Heart right ventricle (tissue), 16 donors: ENCODE results near the gene MCFD2. TPM values are rescaled to one million over a fixed set of nuclear protein-coding genes. Genes with fewer than 3 reads are reported as not detected.

ENCODE experiments used
- ATAC-seq, 8 donors: fragments of 200-7000 bp; cut with Tn5 transposase; one replicate each; pipeline ENCODE4 v1.9.1; 2020; ENCODE audit warnings: mild to moderate bottlenecking in 8 of 8, moderate library complexity in 8 of 8, moderate number of reproducible peaks in 1 of 8
- DNase-seq, 2 donors: peaks; one replicate each; pipeline ENCODE4 v3.0.0-alpha.2; 2020
- H3K27ac ChIP-seq, 10 donors: fragments of 200-600 bp; sonication (generic) in 2 of 10; one replicate each; pipeline versions ENCODE4 v1.5.0 to v1.8.0; 2020 to 2022; ENCODE audit warnings: mild to moderate bottlenecking in 3 of 10
- H3K27me3 ChIP-seq, 7 donors: fragments of 200-600 bp; one replicate each; pipeline ENCODE4 v1.8.0; 2021 to 2022; ENCODE audit warnings: mild to moderate bottlenecking in 2 of 7
- H3K36me3 ChIP-seq, 9 donors: fragments of 200-600 bp; sonication (generic) in 1 of 9; one replicate each; pipeline versions ENCODE4 v1.5.0 to v1.8.0; 2020 to 2022; ENCODE audit warnings: mild to moderate bottlenecking in 2 of 9
- H3K4me1 ChIP-seq, 9 donors: fragments of 200-600 bp; sonication (generic) in 1 of 9; one replicate each; pipeline versions ENCODE4 v1.5.0 to v1.8.0; 2020 to 2022; ENCODE audit warnings: mild to moderate bottlenecking in 4 of 9
- H3K4me3 ChIP-seq, 10 donors: fragments of 200-600 bp; sonication (generic) in 2 of 10; one replicate each; pipeline versions ENCODE4 v1.5.0 to v1.8.0; 2020 to 2022; ENCODE audit warnings: mild to moderate bottlenecking in 7 of 10, moderate library complexity in 2 of 10
- H3K9me3 ChIP-seq, 11 donors: fragments of 200-600 bp in 10 of 11; sonication (generic) in 2 of 11; one replicate each; pipeline versions ENCODE4 v1.5.0 to v1.8.0; 2013 to 2022; ENCODE audit warnings: mild to moderate bottlenecking in 2 of 11, control low read depth in 1 of 11, moderate library complexity in 1 of 11
- WGBS, 2 donors: extraction: QIAGEN DNeasy Blood & Tissue Kit; methylation state at CpG; one replicate each; pipeline ENCODE4 v1.1.7; 2013; ENCODE audit warnings: inconsistent platforms in 1 of 2; 5-methylcytosine and 5-hydroxymethylcytosine counted together
- intact Hi-C, 10 donors: fragments of 100-400 bp; cut with DNase I; formaldehyde crosslinking; loops; one replicate each; pipeline versions ENCODE4 v1.11.1 to v1.14.2; 2022
- polyA plus RNA-seq, 2 donors: library from polyadenylated mRNA; stranded (reverse); fragments of 200-250 nt; gene quantifications; one replicate each; pipeline ENCODE4 v1.2.3, GENCODE V29; 2013
- total RNA-seq, 10 donors: library from RNA; stranded (reverse); fragmentation: NEBNext Ultra II Directional in 3 of 10; extraction: Animal tissue kit (Norgen Biotek cat#: 25700) in 3 of 10; gene quantifications; one replicate each; pipeline versions ENCODE4 v1.2.1 to v1.2.4, GENCODE V29; 2021 to 2023
- TF ChIP-seq, protein P1 (sequence below), 9 donors: fragments of 200-600 bp; sonication (generic) in 2 of 9; IDR thresholded peaks; one replicate each; pipeline versions ENCODE4 v1.5.0 to v1.8.0; 2021 to 2022; ENCODE audit warnings: antibody characterized with exemption in 9 of 9, mild to moderate bottlenecking in 5 of 9, moderate library complexity in 1 of 9
- donor health status: Arrhythmogenic right ventricular cardiomyopathy.
- donor health status: ischemic (EF 13 %, LVEDD 7.1; RV severe dilation, severe dysfunction).
- donor health status: healthy with polysubstance abuse.
- donor health status: DM: no; HTN: yes; CAD: no.
- donor health status: DM: no; HTN: no; CAD: no.
- donor health status: ischemic (EF 25% LVEDD 6.9; RV normal size, moderate dysfunction).
- donor health status: ischemic (EF 25% LVEDD 5.7; RV mildly dilated, moderate dysfunction).
- donor health status: healthy.
- donor health status: DM: yes; HTN: yes; CAD: no.
- donor health status: Ischemic cardiomyopathy.
- donor health status: ischemic (EF 35%, LVEDD 5.7; RV mildly dilated, moderate dysfunction).
- donor health status: nonischemic (EF 11% LVEDD 7.7; RV severe dilation, severe dysfunction).
- donor health status: DM: yes; HTN: yes; CAD: no.
- donor health status: PGD.
- donor health status: ischemic (EF 29% LVEDD 5.4; RV normal size, mild dysfunction).
- donor health status: nonischemic (EF 23%, LVEDD 6.1; RV moderate dilation, normal function).

The MCFD2 gene
- total and polyA plus RNA-seq, 12 donors: 13.2 to 88.4 (median 53.2) TPM

DNA sequence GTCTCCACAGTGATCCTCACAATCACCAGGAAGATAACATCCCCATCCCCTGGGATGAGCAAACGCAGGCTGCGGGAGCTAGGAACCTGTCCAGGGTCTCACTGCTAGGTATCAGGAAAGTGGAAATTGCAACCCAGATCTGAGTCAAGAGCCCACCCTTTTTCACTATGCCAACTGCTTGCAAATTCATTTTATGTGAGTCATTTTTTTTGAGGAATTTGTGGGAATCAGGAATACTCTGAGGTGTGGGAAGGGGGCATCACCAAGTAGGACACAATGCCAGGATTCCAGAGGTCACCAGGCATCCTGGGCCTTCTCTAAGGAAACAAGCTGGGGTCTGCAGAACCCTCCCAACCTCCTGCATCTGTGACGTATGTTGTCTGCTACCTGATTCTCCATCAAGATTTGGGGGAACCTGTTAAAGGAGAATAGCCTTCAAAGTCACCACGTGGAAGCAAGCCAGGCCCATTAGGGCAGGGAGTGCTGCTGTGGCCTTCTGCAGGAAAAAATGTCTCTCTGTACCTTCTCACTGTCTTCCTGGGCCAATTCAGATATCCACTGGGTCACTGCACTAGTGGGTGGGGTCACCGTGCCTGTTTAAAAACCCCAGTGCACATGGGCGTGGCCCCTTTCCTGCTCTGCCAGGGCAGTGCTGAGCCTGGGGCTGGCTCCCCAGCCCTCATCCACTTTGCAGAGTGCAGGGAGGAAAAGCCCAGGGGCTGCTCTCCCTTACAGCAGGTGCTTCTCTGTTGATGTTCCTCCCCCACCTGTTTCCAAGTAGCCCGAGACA is 50.2 kb downstream of the MCFD2 start:
- WGBS, 2 donors: 81 to 82% methylated on average over 7 of the region's 7 CpGs
- TF ChIP-seq, protein P1, sequence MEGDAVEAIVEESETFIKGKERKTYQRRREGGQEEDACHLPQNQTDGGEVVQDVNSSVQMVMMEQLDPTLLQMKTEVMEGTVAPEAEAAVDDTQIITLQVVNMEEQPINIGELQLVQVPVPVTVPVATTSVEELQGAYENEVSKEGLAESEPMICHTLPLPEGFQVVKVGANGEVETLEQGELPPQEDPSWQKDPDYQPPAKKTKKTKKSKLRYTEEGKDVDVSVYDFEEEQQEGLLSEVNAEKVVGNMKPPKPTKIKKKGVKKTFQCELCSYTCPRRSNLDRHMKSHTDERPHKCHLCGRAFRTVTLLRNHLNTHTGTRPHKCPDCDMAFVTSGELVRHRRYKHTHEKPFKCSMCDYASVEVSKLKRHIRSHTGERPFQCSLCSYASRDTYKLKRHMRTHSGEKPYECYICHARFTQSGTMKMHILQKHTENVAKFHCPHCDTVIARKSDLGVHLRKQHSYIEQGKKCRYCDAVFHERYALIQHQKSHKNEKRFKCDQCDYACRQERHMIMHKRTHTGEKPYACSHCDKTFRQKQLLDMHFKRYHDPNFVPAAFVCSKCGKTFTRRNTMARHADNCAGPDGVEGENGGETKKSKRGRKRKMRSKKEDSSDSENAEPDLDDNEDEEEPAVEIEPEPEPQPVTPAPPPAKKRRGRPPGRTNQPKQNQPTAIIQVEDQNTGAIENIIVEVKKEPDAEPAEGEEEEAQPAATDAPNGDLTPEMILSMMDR (IDR thresholded peaks at IDR 0.05): no peak
- no peaks in the 10 kb centered on the region for H3K27me3 ChIP-seq
- peaks cover 0 to 17% (median 7%) of the 10 kb centered on the region in 11 donors for H3K9me3 ChIP-seq
- no peaks in the 10 kb centered on the region for H3K36me3 ChIP-seq
- intact Hi-C loops: no loop called here
- ATAC-seq (no peak), DNase-seq (no peak)
- H3K4me1 ChIP-seq: peaks cover 3 to 48% (median 22%) of the 10 kb centered on the region in 9 donors
- no peak overlapping the region for H3K4me3 ChIP-seq
- peak overlapping the region in 2 of 10 donors; percentile 76 to 81 for H3K27ac ChIP-seq

DNA sequence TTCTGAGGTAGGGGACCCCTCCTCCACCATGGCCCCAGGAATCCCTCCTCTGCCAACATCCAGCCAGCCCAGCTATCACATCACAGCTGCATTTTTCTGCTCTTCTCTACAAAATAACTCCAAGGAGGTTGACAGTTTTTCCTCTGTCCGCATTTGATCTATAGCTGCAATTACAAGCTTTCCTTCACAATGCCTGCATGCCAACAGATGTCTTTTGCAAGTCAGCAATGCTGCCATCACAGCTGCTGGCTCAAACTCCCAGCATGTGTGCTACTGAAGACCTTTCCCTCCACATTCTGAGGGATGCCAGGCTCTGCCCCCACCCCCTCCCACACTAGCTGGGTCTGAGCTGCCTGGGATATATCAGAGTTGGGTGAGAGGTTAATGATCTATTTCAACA is 51.7 kb downstream of the MCFD2 start:
- WGBS, 2 donors: 95% methylated on average over 1 of the region's 1 CpG
- H3K27me3 ChIP-seq: no peaks in the 10 kb centered on the region
- no peak overlapping the region for H3K4me3 ChIP-seq
- H3K4me1 ChIP-seq: peaks cover 1 to 34% (median 13%) of the 10 kb centered on the region in 9 donors
- no peaks in the 10 kb centered on the region for H3K36me3 ChIP-seq
- no peak for ATAC-seq
- intact Hi-C loops: no loop called here
- TF ChIP-seq, protein P1 (IDR thresholded peaks at IDR 0.05): no peak
- peaks cover 0 to 17% (median 7%) of the 10 kb centered on the region in 11 donors for H3K9me3 ChIP-seq
- no peak overlapping the region for H3K27ac ChIP-seq
- no peak for DNase-seq

DNA sequence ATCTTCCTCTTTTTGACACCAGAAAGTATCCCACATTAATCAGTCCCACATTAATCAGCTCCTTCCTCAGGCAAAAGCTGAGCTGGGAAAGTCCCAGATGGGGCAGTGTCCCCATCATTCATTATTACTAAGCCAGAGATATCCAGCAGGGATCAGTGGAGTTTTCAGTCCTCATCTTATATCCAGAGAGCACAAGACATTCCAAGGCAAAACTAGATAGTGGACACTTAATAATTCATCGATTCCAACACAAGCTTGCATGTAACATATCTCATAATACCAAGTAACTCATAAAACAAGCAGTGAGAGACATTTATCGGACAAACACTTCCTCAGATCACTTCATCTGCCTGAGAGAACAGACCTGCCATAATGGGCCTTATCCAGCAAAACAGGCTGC is 53.1 kb downstream of the MCFD2 start:
- H3K9me3 ChIP-seq: peaks cover 0 to 17% (median 7%) of the 10 kb centered on the region in 11 donors
- H3K27ac ChIP-seq: peak overlapping the region in 8 of 10 donors; percentile 15 to 60 (median 34)
- intact Hi-C loops: no loop called here
- peaks cover 0 to 26% (median 11%) of the 10 kb centered on the region in 9 donors for H3K4me1 ChIP-seq
- H3K36me3 ChIP-seq: no peaks in the 10 kb centered on the region
- DNase-seq (no peak), ATAC-seq (no peak)
- WGBS, 2 donors: 86 to 91% methylated on average over 2 of the region's 2 CpGs
- no peak overlapping the region for H3K4me3 ChIP-seq
- TF ChIP-seq, protein P1 (IDR thresholded peaks at IDR 0.05): no peak
- H3K27me3 ChIP-seq: no peaks in the 10 kb centered on the region

DNA sequence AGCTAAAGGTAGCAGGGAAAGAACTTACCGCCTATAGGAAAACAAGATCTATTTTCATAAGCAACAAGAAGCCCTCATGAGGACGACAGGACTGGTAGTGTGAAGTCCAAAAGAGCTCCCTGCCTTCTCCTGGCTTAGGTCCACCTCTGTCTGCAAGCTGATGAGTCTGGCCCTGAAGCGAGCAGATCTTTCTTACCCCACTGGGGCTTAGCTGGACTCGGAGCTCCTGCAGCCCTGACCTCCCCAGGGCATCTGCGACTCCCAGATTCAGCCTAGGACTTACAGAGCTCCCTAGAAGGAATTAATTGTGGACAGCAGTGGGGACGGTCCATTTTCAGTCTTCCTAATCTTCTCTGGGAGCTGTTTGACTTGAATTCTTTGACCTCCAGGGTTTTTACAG is 53.7 kb downstream of the MCFD2 start:
- H3K36me3 ChIP-seq: no peaks in the 10 kb centered on the region
- H3K27ac ChIP-seq: peak overlapping the region in 9 of 10 donors; percentile 15 to 60 (median 29)
- intact Hi-C loops: no loop called here
- DNase-seq (no peak), ATAC-seq (no peak)
- TF ChIP-seq, protein P1 (IDR thresholded peaks at IDR 0.05): no peak
- H3K9me3 ChIP-seq: peaks cover 0 to 17% (median 7%) of the 10 kb centered on the region in 11 donors
- peaks cover 0 to 24% (median 7%) of the 10 kb centered on the region in 9 donors for H3K4me1 ChIP-seq
- WGBS, 2 donors: 64 to 66% methylated on average over 6 of the region's 6 CpGs
- no peaks in the 10 kb centered on the region for H3K27me3 ChIP-seq
- H3K4me3 ChIP-seq: no peak overlapping the region
